ENCODE results near the gene ARCN1. TPM values are rescaled to one million over a fixed set of nuclear protein-coding genes. Genes with fewer than 3 reads are reported as not detected.
A peak's percentile ranks its signal among the peaks of the same experiment; 100 is the strongest.

Gene ARCN1
- total and polyA plus RNA-seq, 10 donors: 33.8 to 106 (median 93.3) TPM

- H3K27ac ChIP-seq: no peak overlapping the region
- no peaks in the 10 kb centered on the region for H3K9me3 ChIP-seq
- H3K4me1 ChIP-seq: peaks cover 0 to 4% (median 0%) of the 10 kb centered on the region in 6 donors
- intact Hi-C loops (cut with DNase I; ENCODE audit: low total_unique reads): no loop called here
- H3K36me3 ChIP-seq: peaks cover 0 to 99% (median 41%) of the 10 kb centered on the region in 6 donors
- no peak overlapping the region for H3K4me3 ChIP-seq
- 78 to 94% (median 84%) methylated on average over 4 to 5 of the region's 5 CpGs for WGBS, 5 donors
- peak; percentile 28 for DNase-seq
- no peak for TF ChIP-seq POLR2AphosphoS5 (IDR thresholded peaks at IDR 0.05)
- no peak for TF ChIP-seq POLR2A (IDR thresholded peaks at IDR 0.05)
- TF ChIP-seq, protein P1, sequence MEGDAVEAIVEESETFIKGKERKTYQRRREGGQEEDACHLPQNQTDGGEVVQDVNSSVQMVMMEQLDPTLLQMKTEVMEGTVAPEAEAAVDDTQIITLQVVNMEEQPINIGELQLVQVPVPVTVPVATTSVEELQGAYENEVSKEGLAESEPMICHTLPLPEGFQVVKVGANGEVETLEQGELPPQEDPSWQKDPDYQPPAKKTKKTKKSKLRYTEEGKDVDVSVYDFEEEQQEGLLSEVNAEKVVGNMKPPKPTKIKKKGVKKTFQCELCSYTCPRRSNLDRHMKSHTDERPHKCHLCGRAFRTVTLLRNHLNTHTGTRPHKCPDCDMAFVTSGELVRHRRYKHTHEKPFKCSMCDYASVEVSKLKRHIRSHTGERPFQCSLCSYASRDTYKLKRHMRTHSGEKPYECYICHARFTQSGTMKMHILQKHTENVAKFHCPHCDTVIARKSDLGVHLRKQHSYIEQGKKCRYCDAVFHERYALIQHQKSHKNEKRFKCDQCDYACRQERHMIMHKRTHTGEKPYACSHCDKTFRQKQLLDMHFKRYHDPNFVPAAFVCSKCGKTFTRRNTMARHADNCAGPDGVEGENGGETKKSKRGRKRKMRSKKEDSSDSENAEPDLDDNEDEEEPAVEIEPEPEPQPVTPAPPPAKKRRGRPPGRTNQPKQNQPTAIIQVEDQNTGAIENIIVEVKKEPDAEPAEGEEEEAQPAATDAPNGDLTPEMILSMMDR (IDR thresholded peaks at IDR 0.05 in 8 of 11, conservative IDR thresholded peaks at IDR 0.05 in 3 of 11): no peak
- no peaks in the 10 kb centered on the region for H3K27me3 ChIP-seq (replicated peaks in 1 of 7)
Measured at GRCh38 chr11:118648291-118648690, 76.1 kb downstream of the ARCN1 start.

- intact Hi-C loops (cut with DNase I; ENCODE audit: low total_unique reads): no loop called here
- peak; percentile 34 for DNase-seq
Measured at GRCh38 chr11:118649941-118650340, 77.7 kb downstream of the ARCN1 start.

GRCh38 chr11:118650366-118650765 lies 78.2 kb downstream of the ARCN1 start:
- peak; percentile 39 for DNase-seq
- WGBS, 5 donors: 87 to 97% (median 92%) methylated on average over 8 of the region's 8 CpGs
- Histone ChIP-seq H3K4me1 (no peaks in the 10 kb centered on the region), H3K27me3 (replicated peaks in 1 of 7) (no peaks in the 10 kb centered on the region), H3K36me3 (peaks cover 0 to 98% (median 26%) of the 10 kb centered on the region in 6 donors), H3K27ac (no peak overlapping the region), H3K9me3 (no peaks in the 10 kb centered on the region), H3K4me3 (no peak overlapping the region)
- TF ChIP-seq, protein P1 (IDR thresholded peaks at IDR 0.05 in 8 of 11, conservative IDR thresholded peaks at IDR 0.05 in 3 of 11): no peak
- TF ChIP-seq POLR2A (IDR thresholded peaks at IDR 0.05) (no peak), POLR2AphosphoS5 (IDR thresholded peaks at IDR 0.05) (no peak)
- intact Hi-C loops (cut with DNase I; ENCODE audit: low total_unique reads): no loop called here

More at GRCh38 chr11:118649941-118650340, 77.7 kb downstream of the ARCN1 start:
- TF ChIP-seq POLR2A (IDR thresholded peaks at IDR 0.05) (no peak), POLR2AphosphoS5 (IDR thresholded peaks at IDR 0.05) (no peak)
- TF ChIP-seq, protein P1 (IDR thresholded peaks at IDR 0.05 in 8 of 11, conservative IDR thresholded peaks at IDR 0.05 in 3 of 11): no peak
- Histone ChIP-seq H3K36me3 (peaks cover 0 to 98% (median 30%) of the 10 kb centered on the region in 6 donors), H3K4me3 (no peak overlapping the region), H3K27ac (no peak overlapping the region), H3K9me3 (no peaks in the 10 kb centered on the region), H3K4me1 (no peaks in the 10 kb centered on the region), H3K27me3 (replicated peaks in 1 of 7) (no peaks in the 10 kb centered on the region)
- 87 to 94% (median 91%) methylated on average over 6 to 10 of the region's 10 CpGs for WGBS, 5 donors

DNA sequence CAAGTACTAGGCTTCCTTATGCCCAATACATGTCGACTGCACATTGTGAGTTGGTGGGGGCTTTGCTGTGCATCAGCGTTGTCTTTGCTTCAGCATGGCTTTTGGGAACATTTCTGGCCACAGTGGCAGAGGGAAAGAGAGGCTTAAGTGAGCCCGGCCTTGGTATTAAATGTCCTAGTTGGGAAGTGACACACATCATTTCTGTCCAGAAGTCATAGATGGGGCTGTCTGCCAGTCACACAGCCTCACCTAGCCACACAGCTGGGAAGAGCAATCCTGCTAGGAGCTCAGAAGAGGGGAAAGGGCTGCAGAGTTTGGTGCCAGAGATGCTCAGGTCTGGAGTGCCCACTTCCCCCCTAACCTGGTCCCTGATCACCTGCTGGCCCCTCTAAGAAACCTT lies 79.6 kb downstream of the ARCN1 start:
- Histone ChIP-seq H3K4me3 (no peak overlapping the region), H3K9me3 (no peaks in the 10 kb centered on the region), H3K27me3 (replicated peaks in 1 of 7) (no peaks in the 10 kb centered on the region), H3K4me1 (no peaks in the 10 kb centered on the region), H3K36me3 (peaks cover 0 to 98% (median 28%) of the 10 kb centered on the region in 6 donors), H3K27ac (no peak overlapping the region)
- DNase-seq: no peak
- intact Hi-C loops (cut with DNase I; ENCODE audit: low total_unique reads): no loop called here
- WGBS, 5 donors: 84 to 93% (median 87%) methylated on average over 3 of the region's 3 CpGs
- TF ChIP-seq POLR2A (IDR thresholded peaks at IDR 0.05) (no peak), POLR2AphosphoS5 (IDR thresholded peaks at IDR 0.05) (no peak)
- TF ChIP-seq, protein P1 (IDR thresholded peaks at IDR 0.05 in 8 of 11, conservative IDR thresholded peaks at IDR 0.05 in 3 of 11): no peak

Small RNA genes lying within 50 kb of the gene (microRNA-seq; reads per million reads assigned to microRNA genes)
- gene MIR6716: 0 to 1.1 (median 0.35) reads per million in 3 donors

Small RNA genes lying within 50 kb of the gene (small RNA-seq; reads per million reads assigned to genes)
- gene RNU6-1157P: 0 reads per million in 4 donors

Other genes with a start within 250 kb of the ARCN1 start
- 10 to 100 TPM; 27.3 to 70.0 (median 43.0) TPM for gene CD3D, start 229.7 kb upstream of the ARCN1 start, total RNA-seq
- 10 to 100 TPM; 28.6 to 70.7 (median 31.7) TPM for gene CD3D, start 229.7 kb upstream of the ARCN1 start, polyA plus RNA-seq
- gene CD3G, start 228.1 kb upstream of the ARCN1 start, total RNA-seq: 10 to 100 TPM; 15.7 to 30.5 (median 20.2) TPM
- gene CD3G, start 228.1 kb upstream of the ARCN1 start, polyA plus RNA-seq: 1 to 10 TPM; 1.4 to 3.9 (median 3.5) TPM
- 10 to 100 TPM; 31.8 to 55.6 (median 42.8) TPM for gene UBE4A, start 212.8 kb upstream of the ARCN1 start, total RNA-seq
- 10 to 100 TPM; 13.0 to 17.8 (median 13.6) TPM for gene UBE4A, start 212.8 kb upstream of the ARCN1 start, polyA plus RNA-seq
- gene ATP5MG, start 170.8 kb upstream of the ARCN1 start, total RNA-seq: 100 to 1,000 TPM in 4 of 7 donors, 10 to 100 TPM in 3; 34.5 to 154 (median 135) TPM
- gene ATP5MG, start 170.8 kb upstream of the ARCN1 start, polyA plus RNA-seq: 100 to 1,000 TPM; 178 to 258 (median 232) TPM
- gene KMT2A, start 135.9 kb upstream of the ARCN1 start, total RNA-seq: 100 to 1,000 TPM in 6 of 7 donors, 10 to 100 TPM in 1; 97.4 to 134 (median 105) TPM
- gene KMT2A, start 135.9 kb upstream of the ARCN1 start, polyA plus RNA-seq: 10 to 100 TPM in 1 of 3 donors, 1 to 10 TPM in 2; 5.9 to 11.9 (median 7.9) TPM
- under 1 TPM in 1 of 7 donors, not detected in 6; 0.97 TPM for gene TTC36, start 44.9 kb upstream of the ARCN1 start, total RNA-seq
- gene TTC36, start 44.9 kb upstream of the ARCN1 start, polyA plus RNA-seq: under 1 TPM in 2 of 3 donors, not detected in 1; 0.09 to 0.13 TPM
- 10 to 100 TPM in 5 of 7 donors, 1 to 10 TPM in 2; 8.5 to 23.8 (median 12.6) TPM for gene TMEM25, start 41.2 kb upstream of the ARCN1 start, total RNA-seq
- gene TMEM25, start 41.2 kb upstream of the ARCN1 start, polyA plus RNA-seq: 1 to 10 TPM; 5.2 to 7.0 (median 6.5) TPM
- gene IFT46, start 6.5 kb upstream of the ARCN1 start, total RNA-seq: 10 to 100 TPM in 6 of 7 donors, 1 to 10 TPM in 1; 10.0 to 21.9 (median 16.9) TPM
- 10 to 100 TPM; 12.4 to 17.2 (median 13.9) TPM for gene IFT46, start 6.5 kb upstream of the ARCN1 start, polyA plus RNA-seq
- gene PHLDB1, start 35.2 kb downstream of the ARCN1 start, total RNA-seq: 100 to 1,000 TPM in 3 of 7 donors, 10 to 100 TPM in 4; 34.7 to 162 (median 84.2) TPM
- 10 to 100 TPM; 13.0 to 70.9 (median 53.3) TPM for gene PHLDB1, start 35.2 kb downstream of the ARCN1 start, polyA plus RNA-seq
- gene TREH, start 107.2 kb downstream of the ARCN1 start, total RNA-seq: not detected
- gene TREH, start 107.2 kb downstream of the ARCN1 start, polyA plus RNA-seq: 1 to 10 TPM in 2 of 3 donors, under 1 TPM in 1; 0.33 to 2.3 (median 2.0) TPM
- 100 to 1,000 TPM; 146 to 206 (median 179) TPM for gene DDX6, start 218.8 kb downstream of the ARCN1 start, total RNA-seq
- gene DDX6, start 218.8 kb downstream of the ARCN1 start, polyA plus RNA-seq: 10 to 100 TPM; 36.3 to 42.1 (median 36.9) TPM

Data from spleen (tissue), 11 donors.